ENCODE results near the gene MYL6B. TPM values are rescaled to one million over a fixed set of nuclear protein-coding genes. Genes with fewer than 3 reads are reported as not detected.
"Not testable (repeated sequence)": the region's sequence is repeated elsewhere in the genome, so short reads cannot be mapped to it uniquely, and the experiment has no call there.

Gene MYL6B
- total RNA-seq, 2 experiments from 2014 or later, result 56.6 to 77.6 TPM

DNA sequence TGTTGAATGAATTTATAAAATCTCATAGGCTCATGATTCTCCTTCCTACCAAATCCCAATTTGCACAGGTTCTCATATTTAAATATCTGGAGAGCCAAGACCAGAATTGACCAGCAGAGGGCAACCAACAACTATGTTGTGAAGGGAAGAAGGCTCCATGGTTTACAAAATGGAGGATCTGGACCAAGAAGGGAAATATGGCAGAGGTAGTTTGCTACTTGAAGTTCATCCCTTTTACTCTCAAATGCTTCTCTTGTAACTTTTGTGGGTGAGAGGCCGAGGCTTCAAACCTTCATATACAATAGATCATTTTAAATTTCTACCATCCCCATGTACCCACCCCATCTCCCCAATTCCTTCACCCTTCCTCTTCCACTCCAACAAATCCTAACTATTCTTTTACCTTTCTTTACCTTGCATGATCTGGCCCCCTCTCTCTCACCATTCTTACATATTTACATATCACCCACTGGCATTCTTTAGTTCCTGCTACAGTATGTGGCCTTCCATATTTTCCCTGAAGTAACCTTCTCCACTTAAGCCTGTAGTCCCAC, 40.7 kb downstream of the MYL6B start:
- ChIA-PET POLR2A (interaction anchor here (0.7 to 2.4 kb wide), 2 partner anchors 19 to 29 kb away, joined by 3 to 19 read pairs; partner anchors contain the start of gene RNF41), CTCF (ENCODE audit: unreplicated experiment) (interaction anchor here (0.6 kb wide), 2 partner anchors 29 to 73 kb away, joined by 3 to 7 read pairs; partner anchors contain the start of gene RNF41)
- intact Hi-C loops (cut with micrococcal nuclease; ENCODE audit: unreplicated experiment), result loop anchor here (1.0 to 2.0 kb wide), 5 partner anchors 31 to 308 kb away; partner anchors contain the start of genes ANKRD52, CS and NABP2
- Histone ChIP-seq H3K4me2 (ENCODE audit: low read length) (peak overlapping the region; percentile 7; the same call in 1 of the 2 replicates), H3K4me3 (ENCODE audit: low read depth, low read length, poor library complexity, severe bottlenecking) (no peak overlapping the region), H3K9me3 (ENCODE audit: low read length) (no peaks in the 10 kb centered on the region), H3K9me2 (ENCODE audit: insufficient read depth, low read length) (no peaks in the 10 kb centered on the region), H3K36me3 (ENCODE audit: insufficient read depth, low read length) (no peaks in the 10 kb centered on the region), H2AFZ (ENCODE audit: low read length) (peak overlapping the region; percentile 84), H3K27ac (ENCODE audit: low read depth, low read length, poor library complexity, severe bottlenecking) (no peak overlapping the region), H3K4me1 (ENCODE audit: insufficient read depth, low read length, poor library complexity, severe bottlenecking) (peaks cover 24% of the 10 kb centered on the region), H4K20me1 (ENCODE audit: insufficient read depth, low read length) (0 out of 2 replicates have a peak, but pooled peaks cover 2% of the 10 kb centered on the region), H3K79me2 (ENCODE audit: insufficient read depth, low read depth, low read length) (peaks cover 9% of the 10 kb centered on the region)
- DNase-seq (ENCODE audit: low spot score), result peak; percentile 94
- TSS peak; percentile 60 for BruUV-seq (replicated peaks)
- TF ChIP-seq CTCF (conservative IDR thresholded peaks at IDR 0.05; ENCODE audit: low read length) (peak; percentile 99), EZH2phosphoT487 (IDR thresholded peaks at IDR 0.05; ENCODE audit: borderline replicate concordance, low read depth, low read length) (no peak)

- H3K9me3 ChIP-seq (ENCODE audit: low read length); H3K9me2 ChIP-seq (ENCODE audit: insufficient read depth, low read length); intact Hi-C loops (cut with micrococcal nuclease; ENCODE audit: unreplicated experiment); H3K4me3 ChIP-seq (ENCODE audit: low read depth, low read length, poor library complexity, severe bottlenecking); BruUV-seq (replicated peaks); DNase-seq (ENCODE audit: low spot score); H2AFZ ChIP-seq (ENCODE audit: low read length); H3K4me2 ChIP-seq (ENCODE audit: low read length); CTCF ChIA-PET (ENCODE audit: unreplicated experiment); H3K36me3 ChIP-seq (ENCODE audit: insufficient read depth, low read length); H3K27ac ChIP-seq (ENCODE audit: low read depth, low read length, poor library complexity, severe bottlenecking); H3K79me2 ChIP-seq (ENCODE audit: insufficient read depth, low read depth, low read length); H4K20me1 ChIP-seq (ENCODE audit: insufficient read depth, low read length): not testable (repeated sequence)
- POLR2A ChIA-PET, result interaction anchor here (0.6 to 3.2 kb wide), 5 partner anchors 8 to 93 kb away, joined by 3 to 23 read pairs (median 9); partner anchors contain the start of genes PA2G4 and RNF41
- peaks cover 10% of the 10 kb centered on the region for H3K4me1 ChIP-seq (ENCODE audit: insufficient read depth, low read length, poor library complexity, severe bottlenecking)
These were observed 44.6 kb downstream of the MYL6B start for GRCh38 chr12:56196818-56197550.

DNA sequence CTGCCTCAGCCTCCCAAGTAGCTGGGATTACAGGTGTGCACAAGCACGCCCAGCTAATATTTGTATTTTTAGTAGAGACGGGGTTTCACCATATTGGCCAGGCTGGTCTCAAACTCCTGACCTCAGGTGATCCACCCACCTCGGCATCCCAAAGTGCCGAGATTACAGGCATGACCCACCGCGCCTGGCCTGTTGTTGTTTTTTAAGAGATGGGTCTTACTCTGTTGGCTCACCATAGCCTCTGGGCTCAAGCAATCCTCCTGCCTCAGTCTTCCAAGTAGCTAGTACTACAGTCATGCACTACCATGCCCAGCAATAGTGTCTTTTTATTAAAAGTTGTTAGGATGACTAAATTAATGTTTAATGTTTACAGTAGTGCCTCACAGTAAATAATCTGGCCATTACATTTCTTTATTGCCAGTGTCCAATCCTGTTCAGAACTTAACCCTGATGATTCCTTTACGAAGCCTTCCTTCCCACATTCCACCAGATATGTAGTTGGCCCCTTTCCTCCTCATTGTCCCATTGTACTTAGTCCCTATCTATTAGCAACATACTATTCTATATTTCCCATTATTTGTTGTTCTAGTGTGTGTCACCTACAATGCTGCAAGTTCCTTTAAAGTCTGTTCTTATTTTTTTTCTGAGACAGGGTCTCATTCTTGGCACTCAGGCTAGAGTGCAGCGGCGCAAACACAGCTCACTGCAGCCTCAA, 45.7 kb downstream of the MYL6B start:
- CTCF ChIA-PET (ENCODE audit: unreplicated experiment), result interaction anchor here (0.5 to 0.6 kb wide), 2 partner anchors 75 to 439 kb away, joined by 3 read pairs; no protein-coding TSS in a partner anchor
- Histone ChIP-seq H3K79me2 (ENCODE audit: insufficient read depth, low read depth, low read length) (no peaks in the 10 kb centered on the region), H3K4me1 (ENCODE audit: insufficient read depth, low read length, poor library complexity, severe bottlenecking) (peaks cover 4% of the 10 kb centered on the region), H2AFZ (ENCODE audit: low read length) (no peak overlapping the region), H4K20me1 (ENCODE audit: insufficient read depth, low read length) (no peaks in the 10 kb centered on the region), H3K4me2 (ENCODE audit: low read length) (no peak overlapping the region), H3K9me3 (ENCODE audit: low read length) (no peaks in the 10 kb centered on the region), H3K27ac (ENCODE audit: low read depth, low read length, poor library complexity, severe bottlenecking) (no peak overlapping the region), H3K4me3 (ENCODE audit: low read depth, low read length, poor library complexity, severe bottlenecking) (no peak overlapping the region), H3K36me3 (ENCODE audit: insufficient read depth, low read length) (no peaks in the 10 kb centered on the region), H3K9me2 (ENCODE audit: insufficient read depth, low read length) (no peaks in the 10 kb centered on the region)
- POLR2A ChIA-PET, result interaction anchor here (2.6 kb wide), 1 partner anchor 23 kb away, joined by 10 read pairs; the partner anchor contains the start of gene RNF41
- no peak for DNase-seq (ENCODE audit: low spot score)
- BruUV-seq (replicated peaks), result no TSS peak
- TF ChIP-seq CTCF (conservative IDR thresholded peaks at IDR 0.05; ENCODE audit: low read length) (no peak), EZH2phosphoT487 (IDR thresholded peaks at IDR 0.05; ENCODE audit: borderline replicate concordance, low read depth, low read length) (no peak)
- intact Hi-C loops (cut with micrococcal nuclease; ENCODE audit: unreplicated experiment), result no loop called here
